ENCODE data around the gene NYAP1.

The NYAP1 gene

GRCh38 chr7:100486753-100487446, 3.2 kb downstream of the NYAP1 start:
- DNase-seq, result no peak
- no peak overlapping the region for H3K18ac ChIP-seq (ENCODE audit: low read length)
- no peaks in the 10 kb centered on the region for H3K36me3 ChIP-seq (ENCODE audit: control insufficient read depth in 1 of 2, insufficient read depth in 2 of 2, low read length in 2 of 2)
- no CpG with 5 or more reads among the region's 30 CpGs for WGBS (ENCODE audit: extremely low coverage, insufficient coverage, insufficient read length)
- no peak overlapping the region for H3K9ac ChIP-seq (ENCODE audit: low read length)
- no peak overlapping the region for H4K8ac ChIP-seq (ENCODE audit: low read depth, low read length)
- peaks cover 2 to 3% of the 10 kb centered on the region in 2 experiments for H3K4me1 ChIP-seq (ENCODE audit: control insufficient read depth in 1 of 2, insufficient read depth in 2 of 2, low read length in 2 of 2)
- no peak overlapping the region for H4K12ac ChIP-seq (ENCODE audit: low read depth, low read length)
- no peak overlapping the region for H2BK120ac ChIP-seq (ENCODE audit: insufficient read depth, low read length, poor library complexity)
- no peak overlapping the region for H3K4me3 ChIP-seq (ENCODE audit: low read depth, low read length)
- H3K9me3 ChIP-seq (ENCODE audit: insufficient read depth, low read depth, low read length), result no peaks in the 10 kb centered on the region
- no peak overlapping the region for H2BK5ac ChIP-seq (ENCODE audit: low read depth, low read length, poor library complexity)
- no peak overlapping the region for H2AK5ac ChIP-seq (ENCODE audit: low read length)
- H2AFZ ChIP-seq (ENCODE audit: insufficient read depth, low read length, poor library complexity), result no peak overlapping the region
- H2BK12ac ChIP-seq (ENCODE audit: low read length), result no peak overlapping the region
- peaks cover 2% of the 10 kb centered on the region for H3K79me1 ChIP-seq (ENCODE audit: low read length)
- no peak overlapping the region for H3K4ac ChIP-seq (ENCODE audit: low read depth, low read length)
- H3K4me2 ChIP-seq (ENCODE audit: low read length), result no peak overlapping the region
- H4K91ac ChIP-seq (ENCODE audit: low read depth, low read length), result no peak overlapping the region
- H3K79me2 ChIP-seq (ENCODE audit: control insufficient read depth, insufficient read depth, low read length, poor library complexity), result no peaks in the 10 kb centered on the region
- no peaks in the 10 kb centered on the region for H3K27me3 ChIP-seq (ENCODE audit: insufficient read depth, low read length)
- H3K23ac ChIP-seq (ENCODE audit: low read length), result no peak overlapping the region
- H3K27ac ChIP-seq (ENCODE audit: low read depth, low read length), result no peak overlapping the region
- H3K14ac ChIP-seq (ENCODE audit: low read length), result no peak overlapping the region

DNA sequence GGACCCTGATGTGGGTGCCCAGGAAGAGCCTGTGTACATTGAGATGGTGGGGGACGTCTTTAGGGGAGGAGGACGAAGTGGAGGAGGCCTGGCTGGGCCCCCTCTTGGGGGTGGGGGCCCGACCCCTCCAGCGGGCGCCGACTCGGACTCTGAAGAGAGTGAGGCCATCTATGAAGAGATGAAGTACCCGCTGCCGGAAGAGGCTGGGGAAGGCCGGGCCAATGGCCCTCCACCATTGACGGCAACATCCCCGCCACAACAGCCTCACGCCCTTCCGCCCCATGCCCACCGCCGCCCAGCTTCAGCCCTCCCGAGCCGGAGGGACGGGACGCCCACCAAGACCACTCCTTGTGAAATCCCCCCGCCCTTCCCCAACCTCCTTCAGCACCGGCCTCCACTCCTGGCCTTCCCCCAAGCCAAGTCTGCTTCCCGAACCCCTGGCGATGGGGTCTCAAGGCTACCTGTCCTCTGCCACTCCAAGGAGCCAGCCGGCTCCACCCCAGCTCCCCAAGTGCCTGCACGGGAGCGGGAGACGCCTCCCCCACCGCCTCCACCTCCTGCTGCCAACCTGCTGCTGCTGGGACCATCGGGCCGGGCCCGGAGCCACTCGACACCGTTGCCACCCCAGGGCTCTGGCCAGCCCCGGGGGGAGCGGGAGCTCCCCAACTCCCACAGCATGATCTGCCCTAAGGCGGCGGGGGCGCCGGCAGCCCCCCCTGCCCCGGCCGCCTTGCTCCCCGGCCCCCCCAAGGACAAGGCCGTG, 4.8 kb downstream of the NYAP1 start:
- Histone ChIP-seq H2AFZ (ENCODE audit: insufficient read depth, low read length, poor library complexity) (no peak overlapping the region), H4K8ac (ENCODE audit: low read depth, low read length) (no peak overlapping the region), H2AK5ac (ENCODE audit: low read length) (no peak overlapping the region), H3K27me3 (ENCODE audit: insufficient read depth, low read length) (peaks cover 3% of the 10 kb centered on the region), H3K4ac (ENCODE audit: low read depth, low read length) (no peak overlapping the region), H3K14ac (ENCODE audit: low read length) (no peak overlapping the region), H3K36me3 (ENCODE audit: control insufficient read depth in 1 of 2, insufficient read depth in 2 of 2, low read length in 2 of 2) (no peaks in the 10 kb centered on the region), H3K9ac (ENCODE audit: low read length) (no peak overlapping the region), H3K18ac (ENCODE audit: low read length) (no peak overlapping the region), H3K23ac (ENCODE audit: low read length) (no peak overlapping the region), H3K79me1 (ENCODE audit: low read length) (peaks cover 2% of the 10 kb centered on the region), H3K9me3 (ENCODE audit: insufficient read depth, low read depth, low read length) (no peaks in the 10 kb centered on the region), H3K79me2 (ENCODE audit: control insufficient read depth, insufficient read depth, low read length, poor library complexity) (no peaks in the 10 kb centered on the region), H2BK12ac (ENCODE audit: low read length) (no peak overlapping the region), H4K91ac (ENCODE audit: low read depth, low read length) (no peak overlapping the region), H2BK5ac (ENCODE audit: low read depth, low read length, poor library complexity) (no peak overlapping the region), H2BK120ac (ENCODE audit: insufficient read depth, low read length, poor library complexity) (no peak overlapping the region), H3K4me2 (ENCODE audit: low read length) (no peak overlapping the region), H3K27ac (ENCODE audit: low read depth, low read length) (no peak overlapping the region), H3K4me3 (ENCODE audit: low read depth, low read length) (no peak overlapping the region), H4K12ac (ENCODE audit: low read depth, low read length) (no peak overlapping the region), H3K4me1 (ENCODE audit: control insufficient read depth in 1 of 2, insufficient read depth in 2 of 2, low read length in 2 of 2) (no peaks in the 10 kb centered on the region)
- no peak for DNase-seq
- WGBS (ENCODE audit: extremely low coverage, insufficient coverage, insufficient read length), result no CpG with 5 or more reads among the region's 44 CpGs

GRCh38 chr7:100489121-100489520, 5.4 kb downstream of the NYAP1 start:
- H3K4ac ChIP-seq (ENCODE audit: low read depth, low read length), result no peak overlapping the region
- no peak overlapping the region for H2BK12ac ChIP-seq (ENCODE audit: low read length)
- H3K14ac ChIP-seq (ENCODE audit: low read length), result no peak overlapping the region
- no peak overlapping the region for H2AFZ ChIP-seq (ENCODE audit: insufficient read depth, low read length, poor library complexity)
- no peak overlapping the region for H3K4me3 ChIP-seq (ENCODE audit: low read depth, low read length)
- no peaks in the 10 kb centered on the region for H3K79me2 ChIP-seq (ENCODE audit: control insufficient read depth, insufficient read depth, low read length, poor library complexity)
- H3K27me3 ChIP-seq (ENCODE audit: insufficient read depth, low read length), result peaks cover 3% of the 10 kb centered on the region
- no peak overlapping the region for H3K27ac ChIP-seq (ENCODE audit: low read depth, low read length)
- H4K12ac ChIP-seq (ENCODE audit: low read depth, low read length), result no peak overlapping the region
- no CpG with 5 or more reads among the region's 10 CpGs for WGBS (ENCODE audit: extremely low coverage, insufficient coverage, insufficient read length)
- peaks cover 1% of the 10 kb centered on the region for H3K79me1 ChIP-seq (ENCODE audit: low read length)
- no peak overlapping the region for H2AK5ac ChIP-seq (ENCODE audit: low read length)
- H3K4me1 ChIP-seq (ENCODE audit: control insufficient read depth in 1 of 2, insufficient read depth in 2 of 2, low read length in 2 of 2), result peaks cover 0 to 3% of the 10 kb centered on the region in 2 experiments
- no peak overlapping the region for H3K9ac ChIP-seq (ENCODE audit: low read length)
- H3K9me3 ChIP-seq (ENCODE audit: insufficient read depth, low read depth, low read length), result peaks cover 1% of the 10 kb centered on the region
- no peak overlapping the region for H2BK120ac ChIP-seq (ENCODE audit: insufficient read depth, low read length, poor library complexity)
- H3K4me2 ChIP-seq (ENCODE audit: low read length), result no peak overlapping the region
- no peak overlapping the region for H3K18ac ChIP-seq (ENCODE audit: low read length)
- no peaks in the 10 kb centered on the region for H3K36me3 ChIP-seq (ENCODE audit: control insufficient read depth in 1 of 2, insufficient read depth in 2 of 2, low read length in 2 of 2)
- H4K8ac ChIP-seq (ENCODE audit: low read depth, low read length), result no peak overlapping the region
- no peak for DNase-seq
- H4K91ac ChIP-seq (ENCODE audit: low read depth, low read length), result no peak overlapping the region
- no peak overlapping the region for H3K23ac ChIP-seq (ENCODE audit: low read length)
- H2BK5ac ChIP-seq (ENCODE audit: low read depth, low read length, poor library complexity), result no peak overlapping the region

GRCh38 chr7:100489824-100490223, 6.1 kb downstream of the NYAP1 start:
- no peak overlapping the region for H2AFZ ChIP-seq (ENCODE audit: insufficient read depth, low read length, poor library complexity)
- no peak overlapping the region for H3K9ac ChIP-seq (ENCODE audit: low read length)
- WGBS (ENCODE audit: extremely low coverage, insufficient coverage, insufficient read length), result no CpG with 5 or more reads among the region's 9 CpGs
- no peaks in the 10 kb centered on the region for H3K36me3 ChIP-seq (ENCODE audit: control insufficient read depth in 1 of 2, insufficient read depth in 2 of 2, low read length in 2 of 2)
- H2BK12ac ChIP-seq (ENCODE audit: low read length), result no peak overlapping the region
- H2BK5ac ChIP-seq (ENCODE audit: low read depth, low read length, poor library complexity), result no peak overlapping the region
- H2AK5ac ChIP-seq (ENCODE audit: low read length), result no peak overlapping the region
- H3K18ac ChIP-seq (ENCODE audit: low read length), result no peak overlapping the region
- peaks cover 3% of the 10 kb centered on the region for H3K27me3 ChIP-seq (ENCODE audit: insufficient read depth, low read length)
- peaks cover 1% of the 10 kb centered on the region for H3K9me3 ChIP-seq (ENCODE audit: insufficient read depth, low read depth, low read length)
- H3K27ac ChIP-seq (ENCODE audit: low read depth, low read length), result no peak overlapping the region
- no peaks in the 10 kb centered on the region for H3K79me2 ChIP-seq (ENCODE audit: control insufficient read depth, insufficient read depth, low read length, poor library complexity)
- H3K14ac ChIP-seq (ENCODE audit: low read length), result no peak overlapping the region
- peak; percentile 25 to 73 for DNase-seq
- no peak overlapping the region for H3K4me3 ChIP-seq (ENCODE audit: low read depth, low read length)
- H3K23ac ChIP-seq (ENCODE audit: low read length), result no peak overlapping the region
- H3K79me1 ChIP-seq (ENCODE audit: low read length), result peaks cover 1% of the 10 kb centered on the region
- H4K8ac ChIP-seq (ENCODE audit: low read depth, low read length), result no peak overlapping the region
- H3K4me1 ChIP-seq (ENCODE audit: control insufficient read depth in 1 of 2, insufficient read depth in 2 of 2, low read length in 2 of 2), result peaks cover 0 to 3% of the 10 kb centered on the region in 2 experiments
- no peak overlapping the region for H3K4ac ChIP-seq (ENCODE audit: low read depth, low read length)
- H2BK120ac ChIP-seq (ENCODE audit: insufficient read depth, low read length, poor library complexity), result no peak overlapping the region
- H4K12ac ChIP-seq (ENCODE audit: low read depth, low read length), result no peak overlapping the region
- no peak overlapping the region for H3K4me2 ChIP-seq (ENCODE audit: low read length)
- H4K91ac ChIP-seq (ENCODE audit: low read depth, low read length), result no peak overlapping the region

All from trophoblast cell (in vitro differentiated cells and primary cell).